Neuronal stem cell (in vitro differentiated cells): ENCODE results near the gene CC2D2A.

ENCODE experiments used
- DNase-seq: peaks from one replicate; pipeline ENCODE4 v3.0.0-alpha.2; 2013; ENCODE audit warnings: low spot score
- H2AFZ ChIP-seq: one replicate; pipeline ENCODE4 v1.6.1; 2013; ENCODE audit warnings: mild to moderate bottlenecking, low read length, inconsistent platforms
- H2AK5ac ChIP-seq: 2 replicates; pipeline ENCODE4 v1.6.1; 2013; ENCODE audit warnings: low read depth, mild to moderate bottlenecking, inconsistent platforms, low read length, moderate library complexity, mixed read lengths
- H2BK120ac ChIP-seq: 2 replicates; pipeline ENCODE4 v1.6.1; 2013; ENCODE audit warnings: low read depth, mild to moderate bottlenecking, inconsistent platforms, low read length, moderate library complexity, mixed read lengths
- H2BK12ac ChIP-seq: one replicate; pipeline ENCODE4 v1.6.1; 2013; ENCODE audit warnings: low read length, inconsistent platforms
- H2BK15ac ChIP-seq: 2 replicates; pipeline ENCODE4 v1.6.1; 2013; ENCODE audit warnings: mild to moderate bottlenecking, low read length, inconsistent platforms, mixed read lengths
- H2BK5ac ChIP-seq: one replicate; pipeline ENCODE4 v1.6.1; 2013; ENCODE audit warnings: inconsistent platforms, mild to moderate bottlenecking, low read length, moderate library complexity
- H3K14ac ChIP-seq: one replicate; pipeline ENCODE4 v1.6.1; 2013; ENCODE audit warnings: low read length, inconsistent platforms
- H3K18ac ChIP-seq: 2 replicates; pipeline ENCODE4 v1.6.1; 2013; ENCODE audit warnings: low read length, inconsistent platforms
- H3K23ac ChIP-seq: 2 replicates; pipeline ENCODE4 v1.6.1; 2013; ENCODE audit warnings: low read depth, mild to moderate bottlenecking, mixed read lengths, low read length, inconsistent platforms; ENCODE audit not compliant: poor library complexity
- H3K27ac ChIP-seq: replicated peaks from 3 replicates; pipeline ENCODE4 v1.5.1; 2013; ENCODE audit warnings: low read length, inconsistent platforms
- H3K27me3 ChIP-seq, 3 experiments: 2 replicates each; pipeline ENCODE4 v1.6.1; 2013; ENCODE audit warnings: low read length in 3 of 3, mild to moderate bottlenecking in 2 of 3, inconsistent platforms in 1 of 3, low read depth in 1 of 3, mixed read lengths in 1 of 3, moderate library complexity in 1 of 3; ENCODE audit not compliant: control insufficient read depth in 3 of 3, insufficient read depth in 3 of 3
- H3K36me3 ChIP-seq, 2 donors: replicated peaks in 1 of 2; 2 replicates each; pipeline ENCODE4 v1.6.1; 2013; ENCODE audit warnings: low read length in 2 of 2; ENCODE audit not compliant: control insufficient read depth in 2 of 2, insufficient read depth in 2 of 2
- H3K4ac ChIP-seq: 2 replicates; pipeline ENCODE4 v1.6.1; 2013; ENCODE audit warnings: inconsistent platforms, mild to moderate bottlenecking, low read length, moderate library complexity
- H3K4me1 ChIP-seq, 2 donors: 1 replicate in 1 of 2; 2 replicates in 1 of 2; pipeline ENCODE4 v1.6.1; 2013; ENCODE audit warnings: low read length in 2 of 2, low read depth in 1 of 2; ENCODE audit not compliant: control insufficient read depth in 2 of 2, insufficient read depth in 1 of 2
- H3K4me2 ChIP-seq: one replicate; pipeline ENCODE4 v1.6.1; 2013; ENCODE audit warnings: mild to moderate bottlenecking, low read length, inconsistent platforms; ENCODE audit not compliant: insufficient read depth, poor library complexity, severe bottlenecking
- H3K4me3 ChIP-seq, 2 donors: 2 replicates each; pipeline ENCODE4 v1.5.1; 2013; ENCODE audit warnings: low read length in 2 of 2, mild to moderate bottlenecking in 2 of 2, inconsistent platforms in 1 of 2, moderate library complexity in 1 of 2
- H3K79me1 ChIP-seq: one replicate; pipeline ENCODE4 v1.6.1; 2013; ENCODE audit warnings: low read depth, mild to moderate bottlenecking, inconsistent platforms, low read length, moderate library complexity
- H3K9ac ChIP-seq: one replicate; pipeline ENCODE4 v1.6.1; 2013; ENCODE audit warnings: mild to moderate bottlenecking, low read depth, low read length, inconsistent platforms; ENCODE audit not compliant: poor library complexity
- H3K9me3 ChIP-seq, 2 donors: replicated peaks in 1 of 2; 2 replicates each; pipeline versions ENCODE3 to v1.6.1; 2013; ENCODE audit warnings: low read length in 2 of 2, mild to moderate bottlenecking in 2 of 2, inconsistent platforms in 1 of 2, low read depth in 1 of 2, mixed read lengths in 1 of 2, moderate library complexity in 1 of 2; ENCODE audit not compliant: control insufficient read depth in 2 of 2, insufficient read depth in 1 of 2
- H4K8ac ChIP-seq: one replicate; pipeline ENCODE4 v1.6.1; 2013; ENCODE audit warnings: low read depth, mild to moderate bottlenecking, inconsistent platforms, low read length, moderate library complexity
- H4K91ac ChIP-seq: one replicate; pipeline ENCODE4 v1.6.1; 2013; ENCODE audit warnings: low read length, low read depth, mild to moderate bottlenecking, inconsistent platforms; ENCODE audit not compliant: poor library complexity
- WGBS, 2 donors: extraction: QIAGEN DNeasy Blood & Tissue Kit; methylation state at CpG; one replicate each; pipeline ENCODE4 v1.1.7; 2013; ENCODE audit warnings: missing lambda C conversion rate in 2 of 2, mixed read lengths in 1 of 2; ENCODE audit not compliant: insufficient read length in 2 of 2, insufficient replicate concordance in 1 of 2; ENCODE audit errors: extremely low coverage in 2 of 2; 5-methylcytosine and 5-hydroxymethylcytosine counted together

CC2D2A gene

DNA sequence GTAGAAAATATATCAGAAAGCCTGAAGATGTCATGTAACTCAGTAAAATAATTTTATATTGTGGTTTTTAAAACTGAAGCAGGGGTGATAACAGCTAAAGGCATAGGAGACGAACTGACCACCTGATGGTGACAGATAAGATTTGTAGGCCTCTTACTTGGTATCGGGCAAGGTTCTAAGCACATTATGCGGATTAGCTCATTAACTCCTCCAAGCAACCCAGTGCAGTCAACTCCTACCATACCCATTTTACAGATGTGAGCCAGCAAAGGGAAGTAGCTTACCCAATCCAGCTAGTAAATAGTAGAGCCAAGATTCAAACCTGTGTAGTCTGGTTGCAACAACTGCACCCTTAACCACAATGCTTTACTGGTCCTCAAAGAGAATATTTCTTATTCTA, 62.1 kb downstream of the CC2D2A start:
- Histone ChIP-seq H2AK5ac (no peak overlapping the region), H3K27ac (no peak overlapping the region), H3K14ac (no peak overlapping the region), H3K4me2 (no peak overlapping the region), H3K4ac (no peak overlapping the region), H2BK5ac (no peak overlapping the region), H4K91ac (no peak overlapping the region), H3K79me1 (no peaks in the 10 kb centered on the region), H3K4me1 (no peaks in the 10 kb centered on the region), H3K23ac (no peak overlapping the region), H3K36me3 (peaks cover 5 to 37% of the 10 kb centered on the region in 2 donors), H2BK120ac (no peak overlapping the region), H3K27me3 (no peaks in the 10 kb centered on the region), H2BK12ac (no peak overlapping the region), H2AFZ (no peak overlapping the region), H3K9ac (no peak overlapping the region), H2BK15ac (no peak overlapping the region), H3K18ac (no peak overlapping the region), H3K9me3 (no peaks in the 10 kb centered on the region), H3K4me3 (no peak overlapping the region), H4K8ac (no peak overlapping the region)
- WGBS, 2 donors: no CpG with 5 or more reads among the region's 3 CpGs
- no peak for DNase-seq

DNA sequence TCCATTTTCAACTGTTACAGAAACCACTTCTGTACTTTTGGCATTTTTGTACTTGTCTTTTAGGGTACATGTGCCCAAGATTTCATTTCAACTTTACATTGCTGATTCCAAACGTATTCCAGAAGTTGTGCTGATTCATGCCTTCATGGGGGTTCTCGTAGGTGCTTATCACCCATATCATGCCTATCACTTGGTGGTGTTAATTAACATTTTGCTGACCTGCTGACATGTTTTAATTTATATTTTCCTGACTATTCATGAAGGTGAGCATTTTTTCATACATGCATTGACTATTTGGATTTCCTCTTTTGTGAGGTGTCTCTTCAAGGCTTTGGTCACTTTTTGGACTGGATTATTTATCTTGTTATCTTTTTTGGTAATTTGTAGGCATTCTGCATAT, 64.1 kb downstream of the CC2D2A start:
- DNase-seq: no peak
- Histone ChIP-seq H3K27ac (no peak overlapping the region), H3K9me3 (no peaks in the 10 kb centered on the region), H3K36me3 (peaks cover 10 to 44% of the 10 kb centered on the region in 2 donors), H4K8ac (no peak overlapping the region), H3K9ac (no peak overlapping the region), H3K27me3 (no peaks in the 10 kb centered on the region), H2AFZ (no peak overlapping the region), H2AK5ac (no peak overlapping the region), H4K91ac (no peak overlapping the region), H2BK12ac (no peak overlapping the region), H3K4ac (no peak overlapping the region), H3K23ac (no peak overlapping the region), H2BK120ac (no peak overlapping the region), H3K14ac (no peak overlapping the region), H3K4me1 (no peaks in the 10 kb centered on the region), H3K18ac (no peak overlapping the region), H3K79me1 (no peaks in the 10 kb centered on the region), H3K4me3 (no peak overlapping the region), H3K4me2 (no peak overlapping the region), H2BK5ac (no peak overlapping the region), H2BK15ac (no peak overlapping the region)
- WGBS, 2 donors: no CpG with 5 or more reads among the region's 2 CpGs

DNA sequence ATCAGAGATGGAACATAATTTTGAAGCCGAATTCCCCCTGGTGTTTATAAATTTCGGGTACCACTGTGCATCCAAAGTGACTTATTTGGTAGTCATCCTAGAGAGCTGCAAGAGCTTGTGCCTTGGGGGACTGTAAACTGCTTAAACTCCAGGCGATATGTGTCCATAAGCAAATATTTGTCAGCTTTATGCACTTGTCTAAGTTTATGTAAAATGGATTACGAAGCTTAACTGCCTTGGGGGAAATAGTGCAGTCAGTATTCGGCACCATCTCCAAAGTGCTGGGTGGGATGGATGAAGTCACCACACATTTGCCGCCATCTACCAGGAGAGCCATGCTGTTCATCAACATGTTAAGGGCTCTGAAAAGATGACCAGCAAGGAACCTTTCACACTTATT, 65.9 kb downstream of the CC2D2A start:
- Histone ChIP-seq H3K9me3 (no peaks in the 10 kb centered on the region), H3K27ac (no peak overlapping the region), H3K27me3 (no peaks in the 10 kb centered on the region), H4K91ac (no peak overlapping the region), H3K4ac (no peak overlapping the region), H3K36me3 (peaks cover 9 to 40% of the 10 kb centered on the region in 2 donors), H2BK120ac (no peak overlapping the region), H2BK5ac (no peak overlapping the region), H3K4me2 (no peak overlapping the region), H3K4me1 (no peaks in the 10 kb centered on the region), H4K8ac (no peak overlapping the region), H3K14ac (no peak overlapping the region), H2AFZ (no peak overlapping the region), H2AK5ac (no peak overlapping the region), H2BK12ac (no peak overlapping the region), H3K4me3 (no peak overlapping the region), H2BK15ac (no peak overlapping the region), H3K23ac (no peak overlapping the region), H3K18ac (no peak overlapping the region), H3K79me1 (no peaks in the 10 kb centered on the region), H3K9ac (no peak overlapping the region)
- WGBS, 2 donors: no CpG with 5 or more reads among the region's 6 CpGs
- no peak for DNase-seq

- Histone ChIP-seq H2AK5ac (no peak overlapping the region), H3K9me3 (no peaks in the 10 kb centered on the region), H4K8ac (no peak overlapping the region), H3K36me3 (peaks cover 9 to 48% of the 10 kb centered on the region in 2 donors), H2BK5ac (no peak overlapping the region), H2BK120ac (no peak overlapping the region), H3K4me1 (no peaks in the 10 kb centered on the region), H3K14ac (no peak overlapping the region), H4K91ac (no peak overlapping the region), H3K9ac (no peak overlapping the region), H3K27ac (no peak overlapping the region), H3K27me3 (no peaks in the 10 kb centered on the region), H2BK12ac (no peak overlapping the region), H3K23ac (no peak overlapping the region), H3K18ac (no peak overlapping the region), H2AFZ (no peak overlapping the region), H3K4me3 (no peak overlapping the region), H3K79me1 (no peaks in the 10 kb centered on the region), H3K4me2 (no peak overlapping the region), H3K4ac (no peak overlapping the region), H2BK15ac (no peak overlapping the region)
- DNase-seq: no peak
- no CpG with 5 or more reads among the region's 7 CpGs for WGBS, 2 donors
These were observed 67.1 kb downstream of the CC2D2A start for GRCh38 chr4:15536552-15537499.
